Spleen (tissue), 11 donors: ENCODE data around the gene PCBP3. TPM values are rescaled to one million over a fixed set of nuclear protein-coding genes. Genes with fewer than 3 reads are reported as not detected.
"Not testable (repeated sequence)": the region's sequence is repeated elsewhere in the genome, so short reads cannot be mapped to it uniquely, and the experiment has no call there.

Source experiments
- DNase-seq: peaks from one replicate; pipeline ENCODE4 v3.0.0-alpha.2; 2020
- H3K27ac ChIP-seq, 8 donors: fragments of 200-600 bp; sonication (generic) in 7 of 8; 1 replicate in 4 of 8; 2 replicates in 4 of 8; pipeline versions ENCODE4 v1.5.0 to v1.8.0; 2016 to 2021; ENCODE audit warnings: inconsistent platforms in 4 of 8, mild to moderate bottlenecking in 4 of 8, moderate library complexity in 1 of 8
- H3K27me3 ChIP-seq, 7 donors: fragments of 200-600 bp; sonication (generic) in 6 of 7; replicated peaks in 1 of 7; 1 replicate in 4 of 7; 2 replicates in 3 of 7; pipeline versions ENCODE4 v1.5.0 to v1.8.0; 2016 to 2021; ENCODE audit warnings: inconsistent platforms in 3 of 7, mild to moderate bottlenecking in 1 of 7
- H3K36me3 ChIP-seq, 6 donors: fragments of 200-600 bp; sonication (generic) in 5 of 6; 1 replicate in 4 of 6; 2 replicates in 2 of 6; pipeline versions ENCODE4 v1.5.0 to v1.8.0; 2016 to 2021; ENCODE audit warnings: inconsistent platforms in 2 of 6
- H3K4me1 ChIP-seq, 6 donors: fragments of 200-600 bp; sonication (generic) in 5 of 6; 1 replicate in 3 of 6; 2 replicates in 3 of 6; pipeline versions ENCODE4 v1.5.0 to v1.8.0; 2016 to 2021; ENCODE audit warnings: inconsistent platforms in 3 of 6
- H3K4me3 ChIP-seq, 8 donors: fragments of 200-600 bp; sonication (generic) in 7 of 8; 1 replicate in 4 of 8; 2 replicates in 4 of 8; pipeline versions ENCODE4 v1.5.0 to v1.8.0; 2016 to 2021; ENCODE audit warnings: inconsistent platforms in 4 of 8, mild to moderate bottlenecking in 4 of 8, moderate library complexity in 2 of 8
- H3K9me3 ChIP-seq, 8 donors: fragments of 200-600 bp; sonication (generic) in 7 of 8; 1 replicate in 4 of 8; 2 replicates in 4 of 8; pipeline versions ENCODE4 v1.5.0 to v1.8.0; 2016 to 2021; ENCODE audit warnings: inconsistent platforms in 4 of 8
- CTCF ChIP-seq, 11 experiments: fragments of 200-600 bp in 7 of 11; fragments of 450-650 bp in 4 of 11; sonication (generic) in 4 of 11; IDR thresholded peaks in 8 of 11; conservative IDR thresholded peaks in 3 of 11; 1 replicate in 7 of 11; 2 replicates in 4 of 11; pipeline versions ENCODE4 v1.4.0 to v1.8.0; 2016 to 2021; ENCODE audit warnings: antibody characterized with exemption in 11 of 11, inconsistent platforms in 4 of 11, mild to moderate bottlenecking in 1 of 11
- POLR2A ChIP-seq, 3 donors: fragments of 450-650 bp; IDR thresholded peaks; one replicate each; pipeline ENCODE4 v1.5.1; 2017; ENCODE audit warnings: antibody characterized with exemption in 3 of 3, mild to moderate bottlenecking in 1 of 3
- POLR2AphosphoS5 ChIP-seq, 3 donors: sonication (generic); formaldehyde crosslinking; IDR thresholded peaks; one replicate each; pipeline ENCODE4 v1.5.1; 2017; ENCODE audit warnings: antibody characterized with exemption in 3 of 3
- WGBS, 5 donors: extraction: QIAGEN DNeasy Blood & Tissue Kit in 3 of 5; methylation state at CpG; one replicate each; pipeline versions ENCODE4 v1.1.5 to v1.1.7; 2013 to 2018; 5-methylcytosine and 5-hydroxymethylcytosine counted together
- intact Hi-C: fragments of 100-400 bp; cut with DNase I; formaldehyde crosslinking; loops from one replicate; pipeline ENCODE4 v1.15.0; 2023; ENCODE audit warnings: low total_unique reads
- polyA plus RNA-seq, 3 donors: library from polyadenylated mRNA; stranded (reverse); fragments of 200-250 nt; gene quantifications; one replicate each; pipeline ENCODE4 v1.2.1, GENCODE V29; 2013
- total RNA-seq, 7 donors: library from RNA; depleted of rRNA in 3 of 7; stranded (reverse); fragments of >200 nt in 3 of 7; fragmentation: NEBNext Ultra II Directional in 4 of 7; extraction: Animal tissue kit (Norgen Biotek cat#: 25700) in 4 of 7; gene quantifications; one replicate each; pipeline versions ENCODE4 v1.1.0 to v1.2.1, GENCODE V29; 2016 to 2021
- donor health status: healthy with polysubstance abuse.
- donor health status: DM: no; HTN: no; CAD: no; lungs with moderate emphysema.
- donor health status: DM: no; HTN: no; CAD: no.
- donor health status: Bipolar disorder and iron deficiency.
- donor health status: healthy.
- donor health status: DM: no; HTN: no; CAD: no.
- donor health status: DM: yes; HTN: yes; CAD: no.

PCBP3 gene
- total and polyA plus RNA-seq, 10 donors: 4.2 to 31.6 (median 15.2) TPM

- no peak for DNase-seq
- no peak overlapping the region for H3K4me3 ChIP-seq
- H3K27me3 ChIP-seq: no peaks in the 10 kb centered on the region
- no peaks in the 10 kb centered on the region for H3K4me1 ChIP-seq
- H3K36me3 ChIP-seq: no peaks in the 10 kb centered on the region
- WGBS, 5 donors: 58 to 73% (median 66%) methylated on average over 6 of the region's 6 CpGs
- H3K9me3 ChIP-seq: peaks cover 0 to 14% (median 2%) of the 10 kb centered on the region in 8 donors
- intact Hi-C loops: no loop called here
- no peak for TF ChIP-seq POLR2AphosphoS5 (IDR thresholded peaks at IDR 0.05)
- TF ChIP-seq CTCF (IDR thresholded peaks at IDR 0.05 in 8 of 11, conservative IDR thresholded peaks at IDR 0.05 in 3 of 11): no peak
- no peak for TF ChIP-seq POLR2A (IDR thresholded peaks at IDR 0.05)
- no peak overlapping the region for H3K27ac ChIP-seq
Observed at GRCh38 chr21:45719177-45719802, 75.8 kb downstream of the PCBP3 start.

GRCh38 chr21:45720204-45720603 lies 76.7 kb downstream of the PCBP3 start:
- peaks cover 0 to 14% (median 2%) of the 10 kb centered on the region in 8 donors for H3K9me3 ChIP-seq
- H3K4me1 ChIP-seq, H3K27ac ChIP-seq, DNase-seq, intact Hi-C loops, H3K36me3 ChIP-seq, H3K4me3 ChIP-seq, H3K27me3 ChIP-seq: not testable (repeated sequence)
- 57 to 80% (median 64%) methylated on average over 1 of the region's 1 CpG for WGBS, 5 donors

- intact Hi-C loops: no loop called here
Observed at GRCh38 chr21:45721671-45722070, 78.1 kb downstream of the PCBP3 start.

GRCh38 chr21:45723049-45723958 lies 79.8 kb downstream of the PCBP3 start:
- no peak for DNase-seq
- no peaks in the 10 kb centered on the region for H3K27me3 ChIP-seq
- H3K36me3 ChIP-seq: no peaks in the 10 kb centered on the region
- 80 to 94% (median 91%) methylated on average over 10 of the region's 10 CpGs for WGBS, 5 donors
- TF ChIP-seq POLR2A (IDR thresholded peaks at IDR 0.05) (no peak), CTCF (IDR thresholded peaks at IDR 0.05 in 8 of 11, conservative IDR thresholded peaks at IDR 0.05 in 3 of 11) (no peak), POLR2AphosphoS5 (IDR thresholded peaks at IDR 0.05) (no peak)
- no peak overlapping the region for H3K27ac ChIP-seq
- intact Hi-C loops: no loop called here
- H3K4me1 ChIP-seq: peaks cover 0 to 5% (median 0%) of the 10 kb centered on the region in 6 donors
- H3K9me3 ChIP-seq: no peaks in the 10 kb centered on the region
- no peak overlapping the region for H3K4me3 ChIP-seq

More at GRCh38 chr21:45721671-45722070, 78.1 kb downstream of the PCBP3 start:
- Histone ChIP-seq H3K4me3 (no peak overlapping the region), H3K9me3 (peaks cover 0 to under 1% (median 0%) of the 10 kb centered on the region in 8 donors), H3K27me3 (no peaks in the 10 kb centered on the region), H3K36me3 (no peaks in the 10 kb centered on the region), H3K27ac (no peak overlapping the region), H3K4me1 (peaks cover 0 to 5% (median 0%) of the 10 kb centered on the region in 6 donors)
- DNase-seq: no peak
- WGBS, 5 donors: 82 to 89% (median 85%) methylated on average over 6 of the region's 6 CpGs
- TF ChIP-seq POLR2AphosphoS5 (IDR thresholded peaks at IDR 0.05): no peak
- TF ChIP-seq CTCF (IDR thresholded peaks at IDR 0.05 in 8 of 11, conservative IDR thresholded peaks at IDR 0.05 in 3 of 11): no peak
- TF ChIP-seq POLR2A (IDR thresholded peaks at IDR 0.05): no peak
